CD4-positive, alpha-beta T cell treated with Interleukin-2 at 100 ng/mL for 4 hours (primary cell): ENCODE results near the gene NPPB.

ENCODE experiments used
- DNase-seq: peaks from one replicate; pipeline ENCODE4 v3.0.0-alpha.2; 2020; ENCODE audit warnings: low spot score

Gene NPPB

DNA sequence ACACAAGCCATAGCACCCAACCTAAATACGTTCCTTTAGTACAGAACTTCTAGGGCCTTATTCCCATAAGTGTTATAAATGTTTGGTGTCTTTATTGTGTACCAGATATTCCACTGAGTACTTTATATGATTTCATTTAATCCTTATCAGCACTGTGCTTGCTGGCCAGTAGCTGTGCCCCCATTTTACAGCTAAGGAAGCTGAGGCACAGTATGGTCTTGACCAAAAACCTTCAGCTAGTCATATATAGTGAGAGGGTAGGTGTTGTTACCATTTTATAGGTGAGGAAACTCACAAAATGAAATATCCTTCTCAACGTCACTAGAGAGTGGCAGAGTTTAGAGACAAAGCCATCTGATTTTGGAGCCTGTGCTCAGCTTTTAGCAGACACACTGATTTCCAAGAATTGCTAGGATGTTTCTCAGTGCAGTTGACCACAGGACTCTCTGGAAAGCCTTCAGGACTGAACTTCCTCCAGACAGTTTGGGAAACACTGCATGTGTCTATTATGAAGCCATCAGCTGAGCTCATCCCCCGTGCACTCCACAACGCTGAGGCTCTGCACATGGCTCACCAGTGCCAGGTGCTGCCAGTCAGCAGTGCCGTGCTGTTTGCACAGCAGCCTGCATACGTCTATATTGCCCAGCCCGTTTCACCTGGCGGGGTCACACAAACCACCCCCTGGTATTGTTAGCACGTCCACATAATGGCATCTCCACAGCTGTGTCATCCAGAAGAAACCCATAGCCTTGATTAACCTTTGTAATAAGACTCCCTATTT lies 26.6 kb downstream of the NPPB start:
- no peak for DNase-seq

DNA sequence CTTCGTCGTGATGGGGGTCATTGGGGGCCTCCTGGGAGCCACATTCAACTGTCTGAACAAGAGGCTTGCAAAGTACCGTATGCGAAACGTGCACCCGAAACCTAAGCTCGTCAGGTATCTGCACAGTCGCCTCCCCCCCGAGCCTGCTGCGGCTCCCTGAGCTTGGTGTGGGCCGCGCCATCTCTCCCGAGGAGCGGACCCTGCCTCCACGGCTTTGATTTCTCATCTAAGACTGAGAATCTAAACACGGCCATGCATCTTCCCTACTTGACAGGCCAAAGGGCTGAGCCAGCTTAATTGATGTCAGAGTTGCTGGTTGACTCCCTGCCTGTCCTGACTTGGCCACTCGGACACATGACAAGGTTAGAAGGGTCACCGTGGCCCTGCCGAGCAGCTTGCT lies 30.2 kb downstream of the NPPB start:
- no peak for DNase-seq

DNA sequence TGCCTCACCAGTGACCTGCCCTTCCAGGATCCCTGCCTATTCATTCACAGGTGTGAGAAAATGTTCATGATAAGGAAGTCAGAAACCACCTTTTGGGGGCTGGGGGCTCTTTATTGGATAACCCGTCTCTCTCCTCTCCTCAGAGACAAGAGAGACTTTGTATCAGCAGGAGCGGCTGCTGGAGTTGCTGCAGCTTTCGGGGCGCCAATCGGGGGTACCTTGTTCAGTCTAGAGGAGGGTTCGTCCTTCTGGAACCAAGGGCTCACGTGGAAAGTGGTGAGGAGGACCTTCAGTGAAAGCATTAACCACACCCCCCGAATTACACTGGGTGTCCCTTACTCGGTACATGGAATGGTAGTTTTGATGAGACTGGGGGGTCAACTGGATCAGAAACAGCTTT lies 31.8 kb downstream of the NPPB start:
- DNase-seq, result no peak

DNA sequence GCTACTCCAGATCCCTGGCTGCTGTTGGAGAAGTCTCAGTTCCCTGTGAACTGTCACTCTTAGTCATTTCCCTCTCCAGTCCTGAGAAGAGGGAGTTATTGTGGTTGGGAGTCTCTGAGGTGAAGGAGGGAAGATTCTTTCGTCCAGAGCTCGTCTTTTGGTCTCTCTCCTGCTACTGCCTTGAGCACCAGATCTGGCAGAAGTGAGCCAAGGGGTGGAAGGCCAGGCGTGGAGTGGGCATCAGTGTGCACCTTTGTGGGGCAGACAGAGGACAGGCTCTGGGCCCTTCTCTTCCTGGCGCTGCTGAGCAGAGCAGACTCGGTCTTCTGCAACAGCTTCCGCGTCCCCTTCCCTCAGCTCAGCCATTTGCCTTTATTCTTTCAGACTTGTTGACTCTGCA lies 33.6 kb downstream of the NPPB start:
- no peak for DNase-seq

DNA sequence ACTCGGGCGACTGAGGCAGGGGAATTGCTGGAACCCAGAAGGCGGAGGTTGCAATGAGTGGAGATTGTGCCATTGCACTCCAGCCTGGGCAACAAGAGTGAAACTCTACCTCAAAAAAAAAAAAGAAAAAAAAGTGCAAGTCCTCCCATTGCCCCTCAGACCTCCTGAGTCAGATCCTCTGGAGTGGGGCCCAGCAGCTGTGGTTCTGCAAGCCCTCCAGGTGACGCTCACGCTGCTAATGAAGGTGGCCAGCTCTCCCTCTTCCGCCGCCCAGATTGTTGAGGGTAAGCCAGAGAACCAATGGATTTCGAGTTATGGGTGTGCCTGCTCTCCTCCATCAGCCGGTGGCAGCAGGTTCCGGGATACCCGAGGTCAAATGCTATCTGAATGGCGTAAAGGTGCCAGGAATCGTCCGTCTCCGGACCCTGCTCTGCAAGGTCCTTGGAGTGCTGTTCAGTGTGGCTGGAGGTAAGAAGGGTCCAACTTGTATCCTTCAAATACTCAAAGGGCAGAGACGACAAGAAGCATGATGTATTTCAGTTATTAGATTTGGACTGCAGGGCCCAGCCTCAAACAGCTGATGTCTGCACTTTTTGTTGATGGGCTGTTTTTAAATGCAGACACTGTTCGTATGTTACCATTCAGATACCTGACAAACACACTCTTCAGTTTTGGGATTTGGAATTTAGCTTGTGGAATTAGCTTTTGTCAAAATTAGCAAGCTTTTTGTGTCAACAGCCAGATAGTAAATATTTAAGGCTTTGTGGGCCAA lies 35.2 kb downstream of the NPPB start:
- DNase-seq, result no peak

DNA sequence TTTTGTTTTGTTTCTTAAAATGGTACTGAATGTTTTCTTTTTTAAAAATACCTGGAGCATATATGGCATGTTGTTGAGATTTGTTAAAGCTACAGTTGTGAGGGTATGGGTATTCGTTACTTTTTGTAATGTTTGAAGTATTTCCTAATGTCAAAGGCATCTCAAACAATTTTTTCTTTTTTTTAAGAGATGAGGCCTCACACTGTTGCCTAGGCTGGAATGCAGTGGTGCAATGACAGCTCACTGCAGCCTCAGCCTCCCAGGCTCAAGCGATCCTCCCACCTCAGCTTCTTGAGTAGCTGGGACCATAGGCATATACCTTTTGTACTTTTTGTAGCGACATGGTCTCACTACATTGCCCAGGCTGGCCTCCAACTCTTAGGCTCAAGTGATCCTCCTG lies 36.7 kb downstream of the NPPB start:
- DNase-seq, result no peak

DNA sequence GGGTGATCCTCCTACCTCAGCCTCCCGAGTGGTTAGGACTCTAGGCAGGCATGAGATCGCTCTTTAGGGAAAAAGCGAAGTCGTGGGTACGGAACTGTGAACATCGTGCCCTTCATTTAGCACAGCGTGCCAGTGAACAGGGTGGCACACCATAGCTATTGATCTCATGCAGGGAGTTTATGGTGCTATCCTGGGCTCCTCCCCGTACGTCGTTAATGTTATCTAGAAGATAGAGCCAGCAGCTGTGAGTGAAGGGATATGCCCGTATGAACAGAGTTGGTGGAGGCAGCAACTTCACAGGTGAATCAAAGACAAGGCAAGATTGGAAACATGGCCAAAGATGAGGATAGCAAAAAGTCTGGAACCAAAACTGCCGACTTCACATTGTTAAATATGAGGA lies 41.6 kb downstream of the NPPB start:
- DNase-seq, result no peak

DNA sequence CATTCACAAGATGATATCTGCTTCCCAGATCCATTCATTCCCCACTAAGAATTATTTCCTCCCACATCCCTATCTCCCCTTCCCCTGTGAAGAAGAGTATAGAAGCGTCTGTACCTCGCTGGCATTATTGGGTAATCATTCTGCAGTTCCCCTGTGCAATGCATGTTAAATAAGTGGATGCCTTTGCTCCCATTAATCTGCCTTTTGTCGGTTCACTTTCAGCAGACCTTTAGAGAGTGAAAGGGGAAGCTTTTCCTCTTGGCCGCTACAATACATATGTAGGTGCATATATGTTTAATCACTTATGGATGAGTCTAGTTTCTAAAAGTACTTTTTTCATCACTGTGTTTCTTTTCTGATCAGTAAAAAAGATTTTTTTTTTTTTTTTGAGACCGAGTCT lies 45.7 kb downstream of the NPPB start:
- no peak for DNase-seq
